BE2C (cell line): ENCODE results near the gene IRAK2.

Experiments used
- DNase-seq: peaks from one replicate; pipeline ENCODE4 v3.0.0-alpha.2; 2020
- H3K27me3 ChIP-seq: fragments of 250-450 bp; sonication (Bioruptor Pico); 2 replicates; pipeline ENCODE4 v1.5.1; 2020; ENCODE audit warnings: mild to moderate bottlenecking
- H3K36me3 ChIP-seq: fragments of 250-450 bp; sonication (Bioruptor Pico); 2 replicates; pipeline ENCODE4 v1.5.1; 2020; ENCODE audit warnings: mild to moderate bottlenecking
- H3K4me1 ChIP-seq: fragments of 250-450 bp; sonication (Bioruptor Pico); 2 replicates; pipeline ENCODE4 v1.5.1; 2020
- H3K4me3 ChIP-seq: 2 replicates; pipeline ENCODE4 v1.5.1; 2011; ENCODE audit warnings: low read depth, low read length
- H3K9me3 ChIP-seq: fragments of 250-450 bp; sonication (Bioruptor Pico); 2 replicates; pipeline ENCODE4 v1.5.1; 2020
- TF ChIP-seq, protein P1 (sequence below): IDR thresholded peaks from 2 replicates; pipeline ENCODE4 v1.5.1; 2012; ENCODE audit warnings: mild to moderate bottlenecking, low read depth, low read length

IRAK2 gene

DNA sequence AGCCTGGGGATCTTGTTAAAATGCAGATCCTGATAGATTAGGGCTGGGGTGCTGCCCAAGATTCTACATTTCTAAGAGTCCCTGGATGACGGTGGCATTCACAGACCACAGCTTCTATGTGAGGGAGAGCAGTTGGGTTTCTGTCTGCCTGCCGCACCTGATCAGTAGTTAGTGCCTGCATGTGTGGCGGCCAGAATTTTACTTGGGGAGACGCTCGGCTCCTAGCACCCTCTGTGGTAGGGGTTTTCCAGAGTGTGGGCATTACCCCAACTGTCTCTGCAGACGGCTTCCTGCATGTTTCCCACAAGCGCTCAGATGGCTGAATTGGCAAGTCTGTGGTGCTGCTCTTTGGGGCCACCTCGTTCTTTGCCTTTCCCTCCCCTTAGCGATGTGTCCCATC, 119.8 kb downstream of the IRAK2 start:
- Histone ChIP-seq H3K36me3 (peaks cover 4% of the 10 kb centered on the region; the same call in 1 of the 2 replicates), H3K9me3 (no peaks in the 10 kb centered on the region), H3K4me3 (no peak overlapping the region), H3K27me3 (no peaks in the 10 kb centered on the region), H3K4me1 (no peaks in the 10 kb centered on the region)
- DNase-seq, result no peak
- TF ChIP-seq, protein P1, sequence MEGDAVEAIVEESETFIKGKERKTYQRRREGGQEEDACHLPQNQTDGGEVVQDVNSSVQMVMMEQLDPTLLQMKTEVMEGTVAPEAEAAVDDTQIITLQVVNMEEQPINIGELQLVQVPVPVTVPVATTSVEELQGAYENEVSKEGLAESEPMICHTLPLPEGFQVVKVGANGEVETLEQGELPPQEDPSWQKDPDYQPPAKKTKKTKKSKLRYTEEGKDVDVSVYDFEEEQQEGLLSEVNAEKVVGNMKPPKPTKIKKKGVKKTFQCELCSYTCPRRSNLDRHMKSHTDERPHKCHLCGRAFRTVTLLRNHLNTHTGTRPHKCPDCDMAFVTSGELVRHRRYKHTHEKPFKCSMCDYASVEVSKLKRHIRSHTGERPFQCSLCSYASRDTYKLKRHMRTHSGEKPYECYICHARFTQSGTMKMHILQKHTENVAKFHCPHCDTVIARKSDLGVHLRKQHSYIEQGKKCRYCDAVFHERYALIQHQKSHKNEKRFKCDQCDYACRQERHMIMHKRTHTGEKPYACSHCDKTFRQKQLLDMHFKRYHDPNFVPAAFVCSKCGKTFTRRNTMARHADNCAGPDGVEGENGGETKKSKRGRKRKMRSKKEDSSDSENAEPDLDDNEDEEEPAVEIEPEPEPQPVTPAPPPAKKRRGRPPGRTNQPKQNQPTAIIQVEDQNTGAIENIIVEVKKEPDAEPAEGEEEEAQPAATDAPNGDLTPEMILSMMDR, result no peak

DNA sequence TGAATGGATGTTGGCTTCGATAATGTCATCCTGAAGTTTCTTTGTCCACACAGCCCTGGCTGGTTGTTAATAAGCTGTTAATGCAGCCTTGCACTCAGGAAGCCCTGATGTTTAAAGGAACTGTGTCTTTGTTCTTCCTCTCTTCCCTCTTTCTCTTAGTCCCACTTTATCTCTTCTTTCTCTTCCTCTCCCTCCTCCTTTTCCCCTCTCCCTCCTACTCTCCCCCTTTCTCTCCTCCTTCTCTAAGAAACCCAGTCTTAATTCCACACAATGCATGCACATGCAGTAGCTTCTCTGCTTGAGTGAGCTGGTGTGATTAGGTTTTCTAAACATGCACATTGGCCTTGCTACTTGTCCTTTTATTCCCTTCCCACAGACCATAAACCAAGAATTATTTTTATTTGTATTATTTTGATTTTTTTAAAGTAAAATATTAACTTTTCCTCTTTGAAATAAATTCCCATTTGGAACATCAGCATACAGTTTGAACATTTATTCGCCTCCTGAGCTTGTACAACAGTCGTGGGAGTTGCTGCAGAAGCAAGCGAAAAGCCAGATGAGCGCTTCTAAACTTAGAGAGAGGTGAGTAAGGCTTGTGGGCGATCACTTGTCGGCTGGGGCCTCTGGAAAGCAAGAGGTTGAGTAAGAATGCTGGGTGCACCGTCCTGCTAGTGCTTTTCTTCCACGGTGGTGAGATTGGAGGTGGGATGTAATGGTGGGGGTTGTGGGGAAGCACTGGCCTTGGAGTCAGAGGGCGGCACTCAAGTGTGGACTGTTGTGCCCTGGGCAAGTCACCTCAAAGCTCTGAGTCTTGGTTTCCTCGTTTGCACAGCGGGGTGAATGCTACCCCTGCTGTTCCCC, 120.8 kb downstream of the IRAK2 start:
- Histone ChIP-seq H3K27me3 (no peaks in the 10 kb centered on the region), H3K4me1 (no peaks in the 10 kb centered on the region), H3K9me3 (no peaks in the 10 kb centered on the region), H3K36me3 (peaks cover 2% of the 10 kb centered on the region; the same call in 1 of the 2 replicates), H3K4me3 (no peak overlapping the region)
- DNase-seq, result no peak
- TF ChIP-seq, protein P1, result no peak

- H3K4me3 ChIP-seq, result no peak overlapping the region
- no peaks in the 10 kb centered on the region for H3K36me3 ChIP-seq
- DNase-seq, result no peak
- no peaks in the 10 kb centered on the region for H3K9me3 ChIP-seq
- no peaks in the 10 kb centered on the region for H3K4me1 ChIP-seq
- no peaks in the 10 kb centered on the region for H3K27me3 ChIP-seq
- TF ChIP-seq, protein P1, result no peak
Measured at GRCh38 chr3:10286133-10286524, 121.4 kb downstream of the IRAK2 start.

DNA sequence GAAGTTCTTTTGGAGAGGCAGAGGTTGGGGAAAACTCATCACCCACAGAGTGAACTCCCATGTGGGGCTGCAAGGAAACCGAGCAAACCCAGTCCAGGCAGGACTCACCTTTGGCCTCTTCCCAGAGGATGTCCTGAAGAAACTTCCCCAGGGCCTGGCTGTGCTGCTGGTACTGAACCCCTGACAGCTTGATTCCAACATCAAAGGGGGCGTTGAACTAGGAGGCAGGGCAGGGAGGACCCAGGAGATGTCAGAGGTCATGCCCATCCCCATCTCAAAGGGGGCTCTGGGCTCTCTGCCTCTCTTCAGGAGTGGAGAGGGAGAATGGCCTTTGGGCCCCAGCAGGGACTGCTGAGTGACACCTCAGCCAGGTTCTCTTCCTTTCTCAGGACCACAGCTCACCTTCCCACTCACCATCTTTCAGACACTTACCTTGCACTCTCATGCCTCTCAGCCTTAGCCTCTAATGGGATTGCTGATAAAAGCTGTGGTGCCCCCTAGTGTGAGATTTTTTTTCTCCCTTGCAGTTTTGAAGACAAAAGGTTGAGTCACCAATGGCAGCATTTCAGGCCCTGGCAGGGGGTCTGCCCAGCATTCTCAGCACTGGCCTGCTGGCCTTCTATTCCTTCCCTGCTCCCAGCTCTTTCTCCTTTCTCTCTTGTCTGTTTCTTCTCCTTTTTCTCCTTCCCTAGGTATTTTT, 122.0 kb downstream of the IRAK2 start:
- H3K4me1 ChIP-seq, result no peaks in the 10 kb centered on the region
- TF ChIP-seq, protein P1, result no peak
- H3K9me3 ChIP-seq, result no peaks in the 10 kb centered on the region
- no peaks in the 10 kb centered on the region for H3K36me3 ChIP-seq
- H3K4me3 ChIP-seq, result no peak overlapping the region
- no peaks in the 10 kb centered on the region for H3K27me3 ChIP-seq
- no peak for DNase-seq

DNA sequence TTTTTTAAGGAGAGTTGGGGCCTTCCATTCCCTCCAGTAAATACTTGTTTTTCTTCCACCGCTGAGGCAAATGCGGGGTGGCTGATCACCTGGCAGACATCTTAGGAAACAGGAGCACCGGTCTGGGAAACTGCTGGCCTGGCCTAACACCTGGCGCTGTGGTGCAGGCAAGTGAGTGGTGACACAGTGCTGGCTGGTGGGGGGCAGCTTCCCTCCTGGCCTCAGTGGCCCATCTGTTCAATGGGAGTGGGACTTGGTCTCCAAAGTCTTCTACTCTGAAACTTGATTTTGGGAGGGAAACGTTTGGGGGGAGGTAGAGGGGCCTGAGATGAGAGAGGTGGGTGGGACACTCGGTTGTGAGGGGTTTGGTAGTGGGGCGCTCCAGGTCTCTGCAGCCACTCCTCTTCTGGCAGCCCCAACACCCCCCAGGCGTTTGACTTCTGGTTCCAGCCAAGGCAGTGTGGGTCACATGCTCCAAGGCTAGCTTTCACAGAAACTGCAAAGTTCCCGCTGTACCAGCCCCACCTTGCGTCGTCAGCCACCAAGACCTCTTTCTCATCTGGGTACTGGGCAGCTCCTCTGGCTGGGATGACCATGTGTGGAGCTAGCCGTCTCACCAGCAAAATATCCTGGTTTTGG, 123.3 kb downstream of the IRAK2 start:
- TF ChIP-seq, protein P1, result no peak
- Histone ChIP-seq H3K36me3 (no peaks in the 10 kb centered on the region), H3K9me3 (no peaks in the 10 kb centered on the region), H3K4me3 (no peak overlapping the region), H3K4me1 (no peaks in the 10 kb centered on the region), H3K27me3 (no peaks in the 10 kb centered on the region)
- DNase-seq, result no peak
